Gastroesophageal sphincter (tissue), 4 donors: ENCODE data around the gene PRKG1. TPM values are rescaled to one million over a fixed set of nuclear protein-coding genes. Genes with fewer than 3 reads are reported as not detected.
"Not testable (repeated sequence)": the region's sequence is repeated elsewhere in the genome, so short reads cannot be mapped to it uniquely, and the experiment has no call there.

Experiments used
- ATAC-seq: fragments of 150-250 bp; one replicate; pipeline ENCODE4 v1.9.1; 2016; ENCODE audit warnings: mild to moderate bottlenecking, moderate library complexity
- H3K27ac ChIP-seq, 4 donors: fragments of 200-600 bp; sonication (generic) in 3 of 4; 1 replicate in 3 of 4; 2 replicates in 1 of 4; pipeline ENCODE4 v1.5.1; 2016 to 2019
- H3K27me3 ChIP-seq: fragments of 200-600 bp; sonication (generic); one replicate; pipeline ENCODE4 v1.5.1; 2019
- H3K36me3 ChIP-seq, 2 donors: fragments of 200-600 bp; sonication (generic); one replicate each; pipeline ENCODE4 v1.5.1; 2019; ENCODE audit warnings: control low read depth in 1 of 2
- H3K4me1 ChIP-seq, 3 donors: fragments of 200-600 bp; sonication (generic); 1 replicate in 2 of 3; 2 replicates in 1 of 3; pipeline ENCODE4 v1.5.1; 2016 to 2019; ENCODE audit warnings: control low read depth in 2 of 3
- H3K4me3 ChIP-seq, 2 donors: fragments of 200-600 bp; sonication (generic); one replicate each; pipeline ENCODE4 v1.5.1; 2019; ENCODE audit warnings: mild to moderate bottlenecking in 1 of 2, moderate library complexity in 1 of 2
- H3K9me3 ChIP-seq, 3 donors: fragments of 200-600 bp; sonication (generic); one replicate each; pipeline ENCODE4 v1.5.1; 2017 to 2019; ENCODE audit warnings: control low read depth in 2 of 3
- EP300 ChIP-seq: sonication (generic); formaldehyde crosslinking; IDR thresholded peaks from one replicate; pipeline ENCODE4 v1.6.1; 2017; ENCODE audit warnings: antibody characterized with exemption, mild to moderate bottlenecking
- POLR2A ChIP-seq, 2 donors: fragments of 450-650 bp; IDR thresholded peaks; one replicate each; pipeline ENCODE4 v1.6.1; 2017; ENCODE audit warnings: antibody characterized with exemption in 2 of 2, mild to moderate bottlenecking in 2 of 2, moderate library complexity in 1 of 2
- POLR2AphosphoS5 ChIP-seq: sonication (generic); formaldehyde crosslinking; IDR thresholded peaks from one replicate; pipeline ENCODE4 v1.6.1; 2017; ENCODE audit warnings: antibody characterized with exemption
- WGBS, 2 donors: methylation state at CpG; one replicate each; pipeline ENCODE4 v1.1.5; 2018; ENCODE audit warnings: low coverage in 1 of 2; 5-methylcytosine and 5-hydroxymethylcytosine counted together
- total RNA-seq, 4 donors: library from RNA; depleted of rRNA; stranded (reverse); fragments of >200 nt; gene quantifications; one replicate each; pipeline ENCODE4 v1.1.0, GENCODE V29; 2016
- TF ChIP-seq, protein P1 (sequence below), 4 experiments: fragments of 200-600 bp in 2 of 4; fragments of 450-650 bp in 2 of 4; sonication (generic) in 1 of 4; IDR thresholded peaks; one replicate each; pipeline ENCODE4 v1.5.1; 2017 to 2019; ENCODE audit warnings: antibody characterized with exemption in 4 of 4, mild to moderate bottlenecking in 2 of 4, moderate library complexity in 2 of 4

PRKG1 gene
- total RNA-seq, 4 donors from 2014 or later, result 27.5 to 73.2 (median 39.2) TPM

DNA sequence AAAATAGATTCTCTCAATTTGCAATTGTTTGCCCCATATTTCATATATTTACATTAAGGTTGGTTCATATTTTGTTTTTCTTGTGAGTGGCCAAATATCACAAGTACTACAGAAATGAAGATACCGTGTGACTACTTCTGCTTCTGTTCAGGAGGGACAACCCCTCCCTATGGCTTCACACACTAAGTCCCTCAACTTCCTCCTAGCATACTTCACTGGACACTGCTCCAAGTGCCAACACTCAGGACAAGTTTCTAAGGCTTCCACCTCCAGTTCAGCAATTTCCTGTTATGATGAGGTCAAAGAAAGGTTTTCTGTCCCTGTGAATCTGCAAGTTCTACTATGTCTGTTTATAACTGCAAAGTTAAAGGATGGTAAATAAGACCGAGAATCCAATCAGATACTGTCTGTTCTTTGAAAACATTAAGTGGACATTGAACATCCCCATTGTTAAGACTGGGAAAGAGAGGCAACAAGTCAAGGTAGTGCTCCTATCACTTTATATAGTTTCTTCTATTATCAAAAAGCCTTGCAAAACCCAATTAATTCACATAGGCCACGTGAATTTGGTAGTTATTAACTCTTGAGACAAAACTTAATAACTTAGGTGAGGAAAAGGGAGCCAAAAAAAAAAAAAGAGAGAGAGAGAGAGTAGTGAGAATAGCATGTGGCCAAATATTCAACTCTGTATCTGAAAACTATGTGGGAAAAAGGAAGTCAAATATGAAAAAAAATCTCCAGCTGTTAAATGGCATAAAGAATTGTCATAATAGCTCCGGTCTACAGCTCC, 1158.5 kb downstream of the PRKG1 start:
- peaks cover 0 to 7% (median 0%) of the 10 kb centered on the region in 3 donors for H3K4me1 ChIP-seq
- ATAC-seq, result no peak
- TF ChIP-seq POLR2A (IDR thresholded peaks at IDR 0.05) (no peak), POLR2AphosphoS5 (no peak), EP300 (no peak)
- TF ChIP-seq, protein P1, sequence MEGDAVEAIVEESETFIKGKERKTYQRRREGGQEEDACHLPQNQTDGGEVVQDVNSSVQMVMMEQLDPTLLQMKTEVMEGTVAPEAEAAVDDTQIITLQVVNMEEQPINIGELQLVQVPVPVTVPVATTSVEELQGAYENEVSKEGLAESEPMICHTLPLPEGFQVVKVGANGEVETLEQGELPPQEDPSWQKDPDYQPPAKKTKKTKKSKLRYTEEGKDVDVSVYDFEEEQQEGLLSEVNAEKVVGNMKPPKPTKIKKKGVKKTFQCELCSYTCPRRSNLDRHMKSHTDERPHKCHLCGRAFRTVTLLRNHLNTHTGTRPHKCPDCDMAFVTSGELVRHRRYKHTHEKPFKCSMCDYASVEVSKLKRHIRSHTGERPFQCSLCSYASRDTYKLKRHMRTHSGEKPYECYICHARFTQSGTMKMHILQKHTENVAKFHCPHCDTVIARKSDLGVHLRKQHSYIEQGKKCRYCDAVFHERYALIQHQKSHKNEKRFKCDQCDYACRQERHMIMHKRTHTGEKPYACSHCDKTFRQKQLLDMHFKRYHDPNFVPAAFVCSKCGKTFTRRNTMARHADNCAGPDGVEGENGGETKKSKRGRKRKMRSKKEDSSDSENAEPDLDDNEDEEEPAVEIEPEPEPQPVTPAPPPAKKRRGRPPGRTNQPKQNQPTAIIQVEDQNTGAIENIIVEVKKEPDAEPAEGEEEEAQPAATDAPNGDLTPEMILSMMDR (IDR thresholded peaks at IDR 0.05), result no peak
- H3K4me3 ChIP-seq, result peak overlapping the region in 1 of 2 donors; percentile 25
- no peaks in the 10 kb centered on the region for H3K9me3 ChIP-seq
- no peak overlapping the region for H3K27ac ChIP-seq
- H3K27me3 ChIP-seq, result no peaks in the 10 kb centered on the region
- WGBS, 2 donors, result 41 to 61% methylated on average over 4 of the region's 4 CpGs
- no peaks in the 10 kb centered on the region for H3K36me3 ChIP-seq

DNA sequence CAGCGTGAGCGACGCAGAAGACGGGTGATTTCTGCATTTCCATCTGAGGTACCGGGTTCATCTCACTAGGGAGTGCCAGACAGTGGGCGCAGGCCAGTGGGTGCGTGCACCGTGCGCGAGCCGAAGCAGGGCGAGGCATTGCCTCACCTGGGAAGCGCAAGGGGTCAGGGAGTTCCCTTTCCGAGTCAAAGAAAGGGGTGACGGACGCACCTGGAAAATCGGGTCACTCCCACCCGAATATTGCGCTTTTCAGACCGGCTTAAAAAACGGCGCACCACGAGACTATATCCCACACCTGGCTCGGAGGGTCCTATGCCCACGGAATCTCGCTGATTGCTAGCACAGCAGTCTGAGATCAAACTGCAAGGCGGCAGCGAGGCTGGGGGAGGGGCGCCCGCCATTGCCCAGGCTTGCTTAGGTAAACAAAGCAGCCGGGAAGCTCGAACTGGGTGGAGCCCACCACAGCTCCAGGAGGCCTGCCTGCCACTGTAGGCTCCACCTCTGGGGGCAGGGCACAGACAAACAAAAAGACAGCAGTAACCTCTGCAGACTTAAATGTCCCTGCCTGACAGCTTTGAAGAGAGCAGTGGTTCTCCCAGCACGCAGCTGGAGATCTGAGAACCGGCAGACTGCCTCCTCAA, 1159.2 kb downstream of the PRKG1 start:
- not testable (repeated sequence) for H3K27me3 ChIP-seq, H3K27ac ChIP-seq, H3K4me1 ChIP-seq, ATAC-seq, H3K9me3 ChIP-seq, H3K36me3 ChIP-seq
- 0 to 20% methylated on average over 3 to 4 of the region's 34 CpGs for WGBS, 2 donors
- H3K4me3 ChIP-seq, result peak overlapping the region in 1 of 2 donors; percentile 25

DNA sequence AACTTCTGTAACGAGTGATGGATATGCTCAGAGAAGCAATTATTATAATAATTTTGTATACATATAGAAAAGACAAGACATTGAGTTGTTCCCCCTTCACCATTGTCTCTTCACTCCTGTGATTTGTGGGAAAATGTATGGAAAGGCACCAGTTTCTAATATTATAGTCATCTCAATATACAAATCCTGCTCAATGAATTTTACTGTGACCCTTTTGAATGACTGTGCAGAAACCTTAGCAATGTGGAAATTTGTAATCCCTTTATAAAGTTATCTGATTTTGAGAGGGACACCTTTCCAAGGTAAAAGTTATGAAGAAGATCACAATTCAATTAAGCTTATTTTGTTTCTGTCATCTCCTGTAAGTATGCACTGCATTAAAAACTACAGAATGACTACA, 1165.5 kb downstream of the PRKG1 start:
- no peaks in the 10 kb centered on the region for H3K27me3 ChIP-seq
- no peaks in the 10 kb centered on the region for H3K4me1 ChIP-seq
- no peak overlapping the region for H3K4me3 ChIP-seq
- no peaks in the 10 kb centered on the region for H3K36me3 ChIP-seq
- TF ChIP-seq, protein P1 (IDR thresholded peaks at IDR 0.05), result no peak
- no peaks in the 10 kb centered on the region for H3K9me3 ChIP-seq
- H3K27ac ChIP-seq, result no peak overlapping the region
- 89 to 100% methylated on average over 1 of the region's 1 CpG for WGBS, 2 donors
- ATAC-seq, result no peak

DNA sequence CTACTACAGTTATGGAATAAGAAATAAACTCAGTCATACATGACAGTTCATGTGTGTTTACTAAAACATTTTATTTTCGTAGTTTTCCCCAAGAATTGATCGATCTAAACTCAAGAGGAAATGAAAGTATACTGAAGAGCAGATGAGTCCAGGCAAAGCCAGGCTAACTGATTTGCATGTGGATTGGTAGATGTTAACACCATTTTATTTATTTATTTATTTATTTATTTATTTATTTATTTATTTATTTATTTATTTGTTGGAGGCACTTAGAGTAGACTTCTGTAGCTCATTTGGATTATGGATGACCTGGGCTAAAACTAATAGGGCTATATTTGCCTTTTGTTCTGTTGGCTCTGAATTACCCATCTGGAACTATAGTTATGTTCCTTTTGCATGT, 1171.3 kb downstream of the PRKG1 start:
- WGBS, 2 donors, result 83 to 89% methylated on average over 1 to 2 of the region's 2 CpGs
- ATAC-seq, result no peak
- Histone ChIP-seq H3K27ac (no peak overlapping the region), H3K9me3 (no peaks in the 10 kb centered on the region), H3K4me1 (no peaks in the 10 kb centered on the region), H3K4me3 (no peak overlapping the region), H3K27me3 (no peaks in the 10 kb centered on the region), H3K36me3 (no peaks in the 10 kb centered on the region)
- no peak for TF ChIP-seq POLR2AphosphoS5
- TF ChIP-seq POLR2A (IDR thresholded peaks at IDR 0.05), result no peak
- TF ChIP-seq, protein P1 (IDR thresholded peaks at IDR 0.05), result no peak
- no peak for TF ChIP-seq EP300

DNA sequence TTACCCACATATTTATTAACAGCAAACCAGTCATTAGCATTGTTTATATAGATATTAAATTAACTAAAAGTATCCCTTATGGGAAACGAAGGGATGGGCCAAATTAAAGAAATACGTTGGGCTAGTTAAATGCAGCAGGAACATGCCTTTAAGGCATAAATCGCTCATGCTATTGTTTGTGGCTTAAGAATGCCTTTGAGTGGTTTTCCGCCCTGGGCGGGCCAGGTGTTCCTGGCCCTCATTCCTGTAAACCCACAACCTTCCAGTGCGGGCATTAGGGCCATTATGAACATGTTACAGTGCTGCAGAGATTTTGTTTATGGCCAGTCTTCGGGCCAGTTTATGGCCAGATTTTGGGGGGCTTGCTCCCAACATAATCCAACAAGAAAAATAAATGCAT, 1173.6 kb downstream of the PRKG1 start:
- H3K36me3 ChIP-seq, H3K4me3 ChIP-seq, H3K9me3 ChIP-seq, H3K27me3 ChIP-seq, H3K4me1 ChIP-seq, H3K27ac ChIP-seq, ATAC-seq: not testable (repeated sequence)
- 87 to 98% methylated on average over 7 of the region's 7 CpGs for WGBS, 2 donors

DNA sequence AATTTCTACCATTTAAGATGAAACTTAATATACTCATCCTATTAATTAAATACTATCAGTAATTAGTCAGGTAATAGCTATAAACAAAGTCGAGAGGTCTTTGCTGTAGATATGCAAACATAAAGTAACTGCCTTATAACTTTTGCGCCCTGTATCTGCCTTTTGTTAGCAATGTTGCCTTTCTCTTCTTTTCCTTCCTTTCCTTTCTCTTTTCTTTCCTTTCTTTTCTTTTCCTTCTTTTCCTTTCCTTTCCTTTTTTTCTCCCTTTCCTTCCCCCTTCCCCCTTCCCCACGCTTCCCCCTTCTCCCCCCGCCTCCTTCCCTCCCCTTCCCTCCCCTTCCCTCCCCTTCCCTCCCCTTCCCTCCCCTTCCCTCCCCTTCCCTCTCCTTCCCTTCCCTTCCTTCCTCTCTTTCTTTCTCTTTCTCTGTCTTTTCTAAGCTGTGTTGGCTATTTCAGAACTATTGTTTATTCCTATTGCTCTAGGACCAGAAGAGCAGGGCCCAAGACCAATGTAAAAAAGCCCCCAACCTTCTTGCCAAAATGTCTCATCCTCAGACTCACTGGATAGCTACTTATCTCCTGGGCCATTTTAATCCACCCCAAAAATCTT, 1174.5 kb downstream of the PRKG1 start:
- Histone ChIP-seq H3K36me3 (no peaks in the 10 kb centered on the region), H3K9me3 (no peaks in the 10 kb centered on the region), H3K27ac (no peak overlapping the region), H3K27me3 (no peaks in the 10 kb centered on the region), H3K4me1 (no peaks in the 10 kb centered on the region), H3K4me3 (no peak overlapping the region)
- no peak for ATAC-seq
- TF ChIP-seq POLR2AphosphoS5 (no peak), POLR2A (IDR thresholded peaks at IDR 0.05) (no peak), EP300 (no peak)
- TF ChIP-seq, protein P1 (IDR thresholded peaks at IDR 0.05), result no peak
- 87 to 100% methylated on average over 2 of the region's 4 CpGs for WGBS, 2 donors
